ENCODE results near the gene KDELR1.
"Not testable (repeated sequence)": the region's sequence is repeated elsewhere in the genome, so short reads cannot be mapped to it uniquely, and the experiment has no call there.

The KDELR1 gene

GRCh38 chr19:48385461-48386087, 5.8 kb downstream of the KDELR1 start:
- Histone ChIP-seq H3K36me3 (ENCODE audit: control insufficient read depth, insufficient read depth, low read length) (peaks cover 74% of the 10 kb centered on the region), H3K4me3 (ENCODE audit: low read depth, low read length) (no peak overlapping the region), H3K4me1 (ENCODE audit: control insufficient read depth, insufficient read depth, low read length) (no peaks in the 10 kb centered on the region; the same call in 1 of the 2 replicates), H3K27ac (ENCODE audit: low read depth, low read length) (no peak overlapping the region), H3K9ac (ENCODE audit: low read length) (no peak overlapping the region), H3K9me3 (ENCODE audit: control insufficient read depth, insufficient read depth, low read depth, low read length) (no peaks in the 10 kb centered on the region), H3K27me3 (ENCODE audit: control insufficient read depth, insufficient read depth, low read length) (no peaks in the 10 kb centered on the region)

GRCh38 chr19:48382286-48382685, 9.1 kb downstream of the KDELR1 start:
- H3K27ac ChIP-seq (ENCODE audit: low read depth, low read length): no peak overlapping the region
- H3K9me3 ChIP-seq (ENCODE audit: control insufficient read depth, insufficient read depth, low read depth, low read length): no peaks in the 10 kb centered on the region
- H3K9ac ChIP-seq (ENCODE audit: low read length): no peak overlapping the region
- H3K4me1 ChIP-seq (ENCODE audit: control insufficient read depth, insufficient read depth, low read length): no peaks in the 10 kb centered on the region
- H3K36me3 ChIP-seq (ENCODE audit: control insufficient read depth, insufficient read depth, low read length): peaks cover 51% of the 10 kb centered on the region
- no peaks in the 10 kb centered on the region for H3K27me3 ChIP-seq (ENCODE audit: control insufficient read depth, insufficient read depth, low read length)
- no peak overlapping the region for H3K4me3 ChIP-seq (ENCODE audit: low read depth, low read length)

- no peaks in the 10 kb centered on the region for H3K27me3 ChIP-seq (ENCODE audit: control insufficient read depth, insufficient read depth, low read length)
- H3K9ac ChIP-seq (ENCODE audit: low read length): no peak overlapping the region
- no peak overlapping the region for H3K27ac ChIP-seq (ENCODE audit: low read depth, low read length)
- no peak overlapping the region for H3K4me3 ChIP-seq (ENCODE audit: low read depth, low read length)
- H3K36me3 ChIP-seq (ENCODE audit: control insufficient read depth, insufficient read depth, low read length): peaks cover 47% of the 10 kb centered on the region
- no peaks in the 10 kb centered on the region for H3K9me3 ChIP-seq (ENCODE audit: control insufficient read depth, insufficient read depth, low read depth, low read length)
- H3K4me1 ChIP-seq (ENCODE audit: control insufficient read depth, insufficient read depth, low read length): no peaks in the 10 kb centered on the region
Measured at GRCh38 chr19:48381178-48381950, 10.0 kb downstream of the KDELR1 start.

- Histone ChIP-seq H3K4me1 (ENCODE audit: control insufficient read depth, insufficient read depth, low read length) (no peaks in the 10 kb centered on the region), H3K36me3 (ENCODE audit: control insufficient read depth, insufficient read depth, low read length) (peaks cover 25% of the 10 kb centered on the region), H3K27ac (ENCODE audit: low read depth, low read length) (no peak overlapping the region), H3K9me3 (ENCODE audit: control insufficient read depth, insufficient read depth, low read depth, low read length) (no peaks in the 10 kb centered on the region), H3K27me3 (ENCODE audit: control insufficient read depth, insufficient read depth, low read length) (no peaks in the 10 kb centered on the region), H3K9ac (ENCODE audit: low read length) (no peak overlapping the region), H3K4me3 (ENCODE audit: low read depth, low read length) (no peak overlapping the region)
Measured at GRCh38 chr19:48379058-48379457, 12.3 kb downstream of the KDELR1 start.

GRCh38 chr19:48378194-48378570, 13.2 kb downstream of the KDELR1 start:
- no peak overlapping the region for H3K9ac ChIP-seq (ENCODE audit: low read length)

GRCh38 chr19:48373567-48373966, 17.8 kb downstream of the KDELR1 start:
- Histone ChIP-seq H3K36me3 (ENCODE audit: control insufficient read depth, insufficient read depth, low read length) (no peaks in the 10 kb centered on the region), H3K4me1 (ENCODE audit: control insufficient read depth, insufficient read depth, low read length) (no peaks in the 10 kb centered on the region; the same call in 1 of the 2 replicates), H3K27ac (ENCODE audit: low read depth, low read length) (no peak overlapping the region), H3K9ac (ENCODE audit: low read length) (no peak overlapping the region), H3K27me3 (ENCODE audit: control insufficient read depth, insufficient read depth, low read length) (no peaks in the 10 kb centered on the region), H3K9me3 (ENCODE audit: control insufficient read depth, insufficient read depth, low read depth, low read length) (no peaks in the 10 kb centered on the region), H3K4me3 (ENCODE audit: low read depth, low read length) (no peak overlapping the region)

More at GRCh38 chr19:48378194-48378570, 13.2 kb downstream of the KDELR1 start:
- no peaks in the 10 kb centered on the region for H3K27me3 ChIP-seq (ENCODE audit: control insufficient read depth, insufficient read depth, low read length)
- H3K27ac ChIP-seq (ENCODE audit: low read depth, low read length): no peak overlapping the region
- H3K9me3 ChIP-seq (ENCODE audit: control insufficient read depth, insufficient read depth, low read depth, low read length): no peaks in the 10 kb centered on the region
- H3K4me1 ChIP-seq (ENCODE audit: control insufficient read depth, insufficient read depth, low read length): no peaks in the 10 kb centered on the region
- H3K4me3 ChIP-seq (ENCODE audit: low read depth, low read length): no peak overlapping the region
- peaks cover 17% of the 10 kb centered on the region for H3K36me3 ChIP-seq (ENCODE audit: control insufficient read depth, insufficient read depth, low read length)

- Histone ChIP-seq H3K4me3 (ENCODE audit: low read depth, low read length) (no peak overlapping the region), H3K4me1 (ENCODE audit: control insufficient read depth, insufficient read depth, low read length) (no peaks in the 10 kb centered on the region; the same call in 1 of the 2 replicates), H3K27ac (ENCODE audit: low read depth, low read length) (no peak overlapping the region), H3K36me3 (ENCODE audit: control insufficient read depth, insufficient read depth, low read length) (no peaks in the 10 kb centered on the region), H3K27me3 (ENCODE audit: control insufficient read depth, insufficient read depth, low read length) (no peaks in the 10 kb centered on the region), H3K9ac (ENCODE audit: low read length) (no peak overlapping the region), H3K9me3 (ENCODE audit: control insufficient read depth, insufficient read depth, low read depth, low read length) (no peaks in the 10 kb centered on the region)
Measured at GRCh38 chr19:48372904-48373303, 18.4 kb downstream of the KDELR1 start.

DNA sequence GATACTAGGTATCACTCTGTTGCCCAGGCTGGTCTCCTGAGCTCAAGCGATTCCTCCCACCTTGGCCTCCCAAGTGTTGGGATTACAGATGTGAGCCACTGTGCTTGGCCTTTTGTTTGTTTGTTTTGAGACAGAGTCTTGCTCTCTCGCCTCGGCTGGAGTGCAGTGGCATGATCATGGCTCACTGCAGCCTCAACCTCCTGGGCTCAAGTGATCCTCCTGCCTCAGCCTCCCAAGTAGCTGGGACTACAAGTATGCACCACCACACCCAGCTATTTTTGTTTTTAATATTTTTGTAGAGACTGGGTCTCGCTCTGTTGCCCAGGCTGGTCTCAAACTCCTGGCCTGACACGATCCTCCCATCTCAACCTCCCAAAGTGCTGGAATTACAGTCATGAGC, 19.6 kb downstream of the KDELR1 start:
- not testable (repeated sequence) for H3K36me3 ChIP-seq (ENCODE audit: control insufficient read depth, insufficient read depth, low read length); H3K4me1 ChIP-seq (ENCODE audit: control insufficient read depth, insufficient read depth, low read length); H3K9ac ChIP-seq (ENCODE audit: low read length); H3K27me3 ChIP-seq (ENCODE audit: control insufficient read depth, insufficient read depth, low read length); H3K9me3 ChIP-seq (ENCODE audit: control insufficient read depth, insufficient read depth, low read depth, low read length); H3K27ac ChIP-seq (ENCODE audit: low read depth, low read length); H3K4me3 ChIP-seq (ENCODE audit: low read depth, low read length)

GRCh38 chr19:48371367-48371766, 20.0 kb downstream of the KDELR1 start:
- Histone ChIP-seq H3K27ac (ENCODE audit: low read depth, low read length) (no peak overlapping the region), H3K27me3 (ENCODE audit: control insufficient read depth, insufficient read depth, low read length) (no peaks in the 10 kb centered on the region), H3K9me3 (ENCODE audit: control insufficient read depth, insufficient read depth, low read depth, low read length) (no peaks in the 10 kb centered on the region), H3K36me3 (ENCODE audit: control insufficient read depth, insufficient read depth, low read length) (no peaks in the 10 kb centered on the region), H3K4me3 (ENCODE audit: low read depth, low read length) (no peak overlapping the region), H3K4me1 (ENCODE audit: control insufficient read depth, insufficient read depth, low read length) (no peaks in the 10 kb centered on the region; the same call in 1 of the 2 replicates), H3K9ac (ENCODE audit: low read length) (no peak overlapping the region)

GRCh38 chr19:48370955-48371354, 20.4 kb downstream of the KDELR1 start:
- Histone ChIP-seq H3K4me1 (ENCODE audit: control insufficient read depth, insufficient read depth, low read length) (no peaks in the 10 kb centered on the region; the same call in 1 of the 2 replicates), H3K4me3 (ENCODE audit: low read depth, low read length) (no peak overlapping the region), H3K9ac (ENCODE audit: low read length) (no peak overlapping the region), H3K36me3 (ENCODE audit: control insufficient read depth, insufficient read depth, low read length) (no peaks in the 10 kb centered on the region), H3K9me3 (ENCODE audit: control insufficient read depth, insufficient read depth, low read depth, low read length) (no peaks in the 10 kb centered on the region), H3K27me3 (ENCODE audit: control insufficient read depth, insufficient read depth, low read length) (no peaks in the 10 kb centered on the region), H3K27ac (ENCODE audit: low read depth, low read length) (no peak overlapping the region)

DNA sequence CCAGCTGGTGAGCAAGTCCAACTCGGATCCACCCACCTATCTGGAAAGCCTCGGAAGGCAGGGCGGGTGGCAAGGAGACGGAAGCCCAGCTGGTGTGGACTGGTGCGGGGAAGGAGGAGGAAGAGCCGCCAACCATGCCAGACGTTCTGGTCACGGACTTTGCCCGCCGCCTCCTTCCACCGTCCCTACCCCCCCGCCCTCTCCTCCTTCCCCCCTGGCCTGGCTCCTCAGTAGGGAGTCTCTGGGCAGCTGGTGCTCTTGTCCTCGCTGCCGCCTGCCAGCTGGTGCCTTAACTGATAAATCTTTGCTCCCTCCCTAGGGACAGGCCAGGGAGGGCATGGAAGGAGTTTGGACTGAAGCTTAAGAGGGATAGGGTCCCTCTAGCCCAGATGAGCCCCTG, 22.4 kb downstream of the KDELR1 start:
- no peaks in the 10 kb centered on the region for H3K9me3 ChIP-seq (ENCODE audit: control insufficient read depth, insufficient read depth, low read depth, low read length)
- H3K27ac ChIP-seq (ENCODE audit: low read depth, low read length): no peak overlapping the region
- no peak overlapping the region for H3K4me3 ChIP-seq (ENCODE audit: low read depth, low read length)
- H3K36me3 ChIP-seq (ENCODE audit: control insufficient read depth, insufficient read depth, low read length): no peaks in the 10 kb centered on the region
- no peak overlapping the region for H3K9ac ChIP-seq (ENCODE audit: low read length)
- H3K27me3 ChIP-seq (ENCODE audit: control insufficient read depth, insufficient read depth, low read length): no peaks in the 10 kb centered on the region
- peaks cover 3% of the 10 kb centered on the region for H3K4me1 ChIP-seq (ENCODE audit: control insufficient read depth, insufficient read depth, low read length)

Data from HUES6 (cell line).